ENCODE measurements around the gene GPR55.

Gene GPR55

GRCh38 chr2:230919240-230919639 lies 5.8 kb downstream of the GPR55 start:
- Histone ChIP-seq H3K36me3 (ENCODE audit: control insufficient read depth in 5 of 5, insufficient read depth in 5 of 5, low read length in 5 of 5) (no peaks in the 10 kb centered on the region), H3K4me1 (ENCODE audit: control insufficient read depth in 5 of 5, insufficient read depth in 5 of 5, low read length in 5 of 5) (peaks cover 0 to 2% (median 0%) of the 10 kb centered on the region in 5 donors), H3K27ac (ENCODE audit: low read depth, low read length) (no peak overlapping the region), H3K27me3 (ENCODE audit: control insufficient read depth in 5 of 5, insufficient read depth in 4 of 5, low read length in 5 of 5) (peaks cover 0 to 18% (median 4%) of the 10 kb centered on the region in 5 donors), H3K9ac (ENCODE audit: low read length in 5 of 5) (no peak overlapping the region), H3K9me3 (ENCODE audit: control insufficient read depth in 5 of 5, low read length in 5 of 5) (no peaks in the 10 kb centered on the region), H3K4me3 (ENCODE audit: low read depth in 1 of 5, low read length in 5 of 5) (no peak overlapping the region)

DNA sequence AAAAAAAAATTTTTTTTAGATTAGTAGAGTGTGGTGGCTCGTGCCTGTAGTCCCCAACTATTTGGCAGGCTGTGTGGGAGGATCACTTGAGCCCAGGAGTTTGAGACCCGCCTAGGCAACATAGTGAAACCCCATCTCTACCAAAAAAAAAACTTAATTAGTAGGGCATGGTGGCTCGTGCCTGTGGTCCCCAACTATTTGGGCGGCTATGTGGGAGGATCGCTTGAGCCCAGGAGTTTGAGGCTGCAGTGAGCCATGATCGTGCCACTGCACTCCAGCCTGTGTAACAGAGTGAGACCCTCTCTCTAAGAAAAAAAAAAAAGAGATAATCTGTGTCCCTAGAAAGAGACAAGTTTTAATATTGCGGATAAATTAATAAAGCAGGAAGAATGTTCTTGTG lies 8.8 kb downstream of the GPR55 start:
- Histone ChIP-seq H3K27me3 (ENCODE audit: control insufficient read depth in 5 of 5, insufficient read depth in 4 of 5, low read length in 5 of 5) (peaks cover 0 to 5% (median 0%) of the 10 kb centered on the region in 5 donors), H3K4me1 (ENCODE audit: control insufficient read depth in 5 of 5, insufficient read depth in 5 of 5, low read length in 5 of 5) (no peaks in the 10 kb centered on the region), H3K36me3 (ENCODE audit: control insufficient read depth in 5 of 5, insufficient read depth in 5 of 5, low read length in 5 of 5) (no peaks in the 10 kb centered on the region), H3K27ac (ENCODE audit: low read depth, low read length) (no peak overlapping the region), H3K9ac (ENCODE audit: low read length in 5 of 5) (no peak overlapping the region), H3K4me3 (ENCODE audit: low read depth in 1 of 5, low read length in 5 of 5) (no peak overlapping the region), H3K9me3 (ENCODE audit: control insufficient read depth in 5 of 5, low read length in 5 of 5) (no peaks in the 10 kb centered on the region)

DNA sequence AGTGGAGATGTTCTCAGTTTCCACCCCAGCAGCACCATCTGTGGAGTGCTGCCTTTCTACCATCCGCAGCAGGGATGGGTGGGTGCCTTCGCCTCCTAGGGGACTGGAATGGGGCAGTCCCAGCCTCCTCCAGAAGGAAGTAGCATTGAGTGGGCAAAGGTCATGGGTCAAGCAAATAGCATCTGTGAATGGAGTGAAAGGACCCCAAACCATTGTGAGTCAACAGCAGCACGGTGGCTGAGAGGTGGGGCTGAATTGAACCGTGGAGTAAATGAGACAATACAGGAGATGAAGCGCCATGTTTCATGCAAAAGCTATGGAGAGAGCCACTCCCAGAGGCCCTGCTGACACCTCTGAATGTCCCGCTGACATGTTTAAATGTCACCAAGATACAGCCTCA lies 9.7 kb downstream of the GPR55 start:
- no peak overlapping the region for H3K4me3 ChIP-seq (ENCODE audit: low read depth in 1 of 5, low read length in 5 of 5)
- peaks cover 0 to 5% (median 0%) of the 10 kb centered on the region in 5 donors for H3K27me3 ChIP-seq (ENCODE audit: control insufficient read depth in 5 of 5, insufficient read depth in 4 of 5, low read length in 5 of 5)
- no peak overlapping the region for H3K9ac ChIP-seq (ENCODE audit: low read length in 5 of 5)
- no peaks in the 10 kb centered on the region for H3K4me1 ChIP-seq (ENCODE audit: control insufficient read depth in 5 of 5, insufficient read depth in 5 of 5, low read length in 5 of 5)
- H3K36me3 ChIP-seq (ENCODE audit: control insufficient read depth in 5 of 5, insufficient read depth in 5 of 5, low read length in 5 of 5) = no peaks in the 10 kb centered on the region
- no peaks in the 10 kb centered on the region for H3K9me3 ChIP-seq (ENCODE audit: control insufficient read depth in 5 of 5, low read length in 5 of 5)
- no peak overlapping the region for H3K27ac ChIP-seq (ENCODE audit: low read depth, low read length)

DNA sequence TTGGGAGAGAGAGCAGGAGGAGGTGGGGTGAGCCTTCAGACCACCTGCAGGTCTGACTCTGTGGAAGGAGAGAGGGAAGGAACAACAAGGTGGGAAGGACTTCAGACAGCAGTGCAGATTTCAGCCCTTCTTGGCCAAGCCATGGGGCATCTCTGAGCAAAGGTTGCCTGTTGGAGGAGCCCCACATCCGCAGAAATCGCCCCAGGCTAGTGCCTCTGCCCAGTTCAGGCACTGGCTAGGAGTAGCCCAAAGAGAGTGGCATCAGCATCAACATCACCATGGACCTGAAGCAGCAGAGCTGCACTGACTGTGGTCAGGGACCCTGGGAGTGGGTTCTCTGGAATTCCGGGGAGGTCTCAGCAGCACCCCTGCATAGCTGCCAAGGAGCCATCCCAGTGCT lies 10.2 kb downstream of the GPR55 start:
- H3K36me3 ChIP-seq (ENCODE audit: control insufficient read depth in 5 of 5, insufficient read depth in 5 of 5, low read length in 5 of 5) = no peaks in the 10 kb centered on the region
- no peaks in the 10 kb centered on the region for H3K4me1 ChIP-seq (ENCODE audit: control insufficient read depth in 5 of 5, insufficient read depth in 5 of 5, low read length in 5 of 5)
- H3K9ac ChIP-seq (ENCODE audit: low read length in 5 of 5) = no peak overlapping the region
- H3K4me3 ChIP-seq (ENCODE audit: low read depth in 1 of 5, low read length in 5 of 5) = no peak overlapping the region
- H3K27ac ChIP-seq (ENCODE audit: low read depth, low read length) = no peak overlapping the region
- peaks cover 0 to 6% (median 0%) of the 10 kb centered on the region in 5 donors for H3K27me3 ChIP-seq (ENCODE audit: control insufficient read depth in 5 of 5, insufficient read depth in 4 of 5, low read length in 5 of 5)
- no peaks in the 10 kb centered on the region for H3K9me3 ChIP-seq (ENCODE audit: control insufficient read depth in 5 of 5, low read length in 5 of 5)

GRCh38 chr2:230913406-230914143 lies 11.5 kb downstream of the GPR55 start:
- Histone ChIP-seq H3K4me1 (ENCODE audit: control insufficient read depth in 5 of 5, insufficient read depth in 5 of 5, low read length in 5 of 5) (no peaks in the 10 kb centered on the region), H3K4me3 (ENCODE audit: low read depth in 1 of 5, low read length in 5 of 5) (no peak overlapping the region), H3K27ac (ENCODE audit: low read depth, low read length) (no peak overlapping the region)

DNA sequence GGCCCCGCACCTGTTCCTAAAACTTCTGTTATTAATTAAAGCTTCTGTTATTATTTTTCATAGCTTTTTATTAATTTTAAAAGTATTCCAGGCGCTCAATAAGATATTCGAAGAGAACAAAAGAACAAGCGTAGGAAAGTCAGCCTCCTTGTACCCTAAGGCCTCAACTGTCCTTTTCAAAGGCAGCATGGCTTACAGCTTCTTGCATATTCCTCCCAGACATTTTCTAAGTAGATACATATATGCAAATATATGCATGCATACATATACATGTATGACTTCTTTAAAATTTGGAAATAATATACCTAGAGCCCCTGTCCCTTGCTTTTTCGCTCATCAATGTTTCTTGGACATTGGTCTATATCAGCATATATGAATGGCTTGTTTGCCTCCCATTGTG lies 12.3 kb downstream of the GPR55 start:
- no peak overlapping the region for H3K27ac ChIP-seq (ENCODE audit: low read depth, low read length)
- H3K36me3 ChIP-seq (ENCODE audit: control insufficient read depth in 5 of 5, insufficient read depth in 5 of 5, low read length in 5 of 5) = no peaks in the 10 kb centered on the region
- no peak overlapping the region for H3K9ac ChIP-seq (ENCODE audit: low read length in 5 of 5)
- H3K27me3 ChIP-seq (ENCODE audit: control insufficient read depth in 5 of 5, insufficient read depth in 4 of 5, low read length in 5 of 5) = peaks cover 0 to 6% (median 0%) of the 10 kb centered on the region in 5 donors
- no peaks in the 10 kb centered on the region for H3K9me3 ChIP-seq (ENCODE audit: control insufficient read depth in 5 of 5, low read length in 5 of 5)
- peaks cover 0 to 3% (median 0%) of the 10 kb centered on the region in 5 donors for H3K4me1 ChIP-seq (ENCODE audit: control insufficient read depth in 5 of 5, insufficient read depth in 5 of 5, low read length in 5 of 5)
- no peak overlapping the region for H3K4me3 ChIP-seq (ENCODE audit: low read depth in 1 of 5, low read length in 5 of 5)

More at GRCh38 chr2:230913406-230914143, 11.5 kb downstream of the GPR55 start:
- no peak overlapping the region for H3K9ac ChIP-seq (ENCODE audit: low read length in 5 of 5)
- H3K36me3 ChIP-seq (ENCODE audit: control insufficient read depth in 5 of 5, insufficient read depth in 5 of 5, low read length in 5 of 5) = no peaks in the 10 kb centered on the region
- no peaks in the 10 kb centered on the region for H3K9me3 ChIP-seq (ENCODE audit: control insufficient read depth in 5 of 5, low read length in 5 of 5)
- H3K27me3 ChIP-seq (ENCODE audit: control insufficient read depth in 5 of 5, insufficient read depth in 4 of 5, low read length in 5 of 5) = peaks cover 0 to 6% (median 0%) of the 10 kb centered on the region in 5 donors

DNA sequence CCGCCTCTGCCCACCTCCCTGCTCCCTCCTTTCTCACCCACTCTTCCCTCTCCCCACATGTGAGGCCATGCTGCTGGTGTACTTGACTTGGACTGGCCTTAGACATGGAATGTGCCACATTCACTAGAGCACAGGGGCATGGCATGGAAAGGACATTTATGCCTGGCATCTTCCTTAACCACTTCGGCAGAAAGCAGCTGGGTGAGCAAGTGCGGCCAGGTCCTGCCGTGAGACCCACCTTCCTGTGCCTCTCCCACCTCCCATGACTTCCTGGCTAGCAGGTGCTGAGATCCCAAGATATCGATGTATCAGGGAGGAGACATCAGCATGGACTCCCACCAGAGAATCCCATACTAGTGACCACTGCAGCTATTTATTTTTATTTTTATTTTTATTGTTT lies 13.0 kb downstream of the GPR55 start:
- Histone ChIP-seq H3K9ac (ENCODE audit: low read length in 5 of 5) (no peak overlapping the region), H3K36me3 (ENCODE audit: control insufficient read depth in 5 of 5, insufficient read depth in 5 of 5, low read length in 5 of 5) (no peaks in the 10 kb centered on the region), H3K9me3 (ENCODE audit: control insufficient read depth in 5 of 5, low read length in 5 of 5) (no peaks in the 10 kb centered on the region), H3K27ac (ENCODE audit: low read depth, low read length) (no peak overlapping the region), H3K27me3 (ENCODE audit: control insufficient read depth in 5 of 5, insufficient read depth in 4 of 5, low read length in 5 of 5) (peaks cover 0 to 6% (median 0%) of the 10 kb centered on the region in 5 donors), H3K4me1 (ENCODE audit: control insufficient read depth in 5 of 5, insufficient read depth in 5 of 5, low read length in 5 of 5) (peaks cover 0 to 3% (median 0%) of the 10 kb centered on the region in 5 donors), H3K4me3 (ENCODE audit: low read depth in 1 of 5, low read length in 5 of 5) (no peak overlapping the region)

DNA sequence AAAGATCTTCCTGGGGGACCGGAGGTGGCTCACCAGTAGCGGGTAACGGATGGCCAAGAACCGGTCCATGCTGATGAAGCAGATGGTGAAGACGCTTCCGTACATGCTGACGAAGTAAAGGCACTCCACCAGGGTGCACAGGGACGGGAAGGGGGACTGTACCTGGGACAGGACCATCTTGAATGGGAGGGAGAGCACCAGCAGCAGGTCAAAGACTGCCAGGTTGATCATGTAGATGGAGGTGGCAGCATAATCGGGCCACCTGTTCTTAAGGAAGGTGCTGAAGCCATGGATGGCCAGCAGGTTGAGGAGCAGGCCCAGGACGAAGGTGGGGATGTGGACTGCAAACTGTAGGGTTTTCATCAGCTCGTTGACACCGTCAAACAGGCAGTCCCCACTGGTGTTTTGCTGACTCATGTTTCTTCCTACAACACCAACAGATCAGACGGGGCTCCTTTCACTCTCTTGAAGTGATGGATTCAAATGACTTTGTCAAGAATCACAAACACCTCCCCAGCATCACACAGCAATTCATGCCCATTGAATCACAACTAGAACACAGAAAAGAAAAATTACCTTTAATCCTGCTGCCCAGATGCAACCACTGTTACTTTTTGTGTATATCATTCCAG lies 14.4 kb downstream of the GPR55 start:
- Histone ChIP-seq H3K27me3 (ENCODE audit: control insufficient read depth in 5 of 5, insufficient read depth in 4 of 5, low read length in 5 of 5) (peaks cover 0 to 6% (median 0%) of the 10 kb centered on the region in 5 donors), H3K9me3 (ENCODE audit: control insufficient read depth in 5 of 5, low read length in 5 of 5) (no peaks in the 10 kb centered on the region), H3K27ac (ENCODE audit: low read depth, low read length) (no peak overlapping the region), H3K36me3 (ENCODE audit: control insufficient read depth in 5 of 5, insufficient read depth in 5 of 5, low read length in 5 of 5) (no peaks in the 10 kb centered on the region), H3K4me1 (ENCODE audit: control insufficient read depth in 5 of 5, insufficient read depth in 5 of 5, low read length in 5 of 5) (peaks cover 0 to 3% (median 0%) of the 10 kb centered on the region in 5 donors), H3K4me3 (ENCODE audit: low read depth in 1 of 5, low read length in 5 of 5) (no peak overlapping the region), H3K9ac (ENCODE audit: low read length in 5 of 5) (no peak overlapping the region)

- Histone ChIP-seq H3K27me3 (ENCODE audit: control insufficient read depth in 5 of 5, insufficient read depth in 4 of 5, low read length in 5 of 5) (peaks cover 0 to 6% (median 0%) of the 10 kb centered on the region in 5 donors), H3K9ac (ENCODE audit: low read length in 5 of 5) (no peak overlapping the region), H3K4me1 (ENCODE audit: control insufficient read depth in 5 of 5, insufficient read depth in 5 of 5, low read length in 5 of 5) (peaks cover 0 to 3% (median 0%) of the 10 kb centered on the region in 5 donors), H3K36me3 (ENCODE audit: control insufficient read depth in 5 of 5, insufficient read depth in 5 of 5, low read length in 5 of 5) (no peaks in the 10 kb centered on the region), H3K9me3 (ENCODE audit: control insufficient read depth in 5 of 5, low read length in 5 of 5) (no peaks in the 10 kb centered on the region), H3K4me3 (ENCODE audit: low read depth in 1 of 5, low read length in 5 of 5) (no peak overlapping the region), H3K27ac (ENCODE audit: low read depth, low read length) (no peak overlapping the region)
Observed at GRCh38 chr2:230909841-230910545, 15.0 kb downstream of the GPR55 start.

Data from subcutaneous abdominal adipose tissue (tissue), 5 donors.